Dendritic cell treated with granulocyte-macrophage colony-stimulating factor and Interleukin-4, amounts not matched to agents 40 ng/mL and 50 ng/mL, for 4 days (primary cell): ENCODE results near the gene PAK6.
A peak's percentile ranks its signal among the peaks of the same experiment; 100 is the strongest.

Source experiments
- H3K27ac Mint-ChIP-seq: one replicate; pipeline ENCODE4 v1.8.0; 2022; ENCODE audit warnings: mild to moderate bottlenecking, mixed read lengths
- H3K27me3 Mint-ChIP-seq: one replicate; pipeline ENCODE4 v1.8.0; 2022; ENCODE audit warnings: mild to moderate bottlenecking, mixed read lengths
- H3K36me3 Mint-ChIP-seq: one replicate; pipeline ENCODE4 v1.8.0; 2022; ENCODE audit warnings: low read depth, mixed read lengths
- H3K4me1 Mint-ChIP-seq: one replicate; pipeline ENCODE4 v1.8.0; 2022; ENCODE audit warnings: low read depth, mixed read lengths
- H3K4me3 Mint-ChIP-seq: one replicate; pipeline ENCODE4 v1.8.0; 2022; ENCODE audit warnings: mild to moderate bottlenecking, moderate library complexity, mixed read lengths
- H3K9me3 Mint-ChIP-seq: one replicate; pipeline ENCODE4 v1.8.0; 2022; ENCODE audit warnings: mixed read lengths
- intact Hi-C: fragments of 100-400 bp; cut with micrococcal nuclease; formaldehyde crosslinking; loops from one replicate; pipeline ENCODE4 v1.15.0; 2022

The PAK6 gene

DNA sequence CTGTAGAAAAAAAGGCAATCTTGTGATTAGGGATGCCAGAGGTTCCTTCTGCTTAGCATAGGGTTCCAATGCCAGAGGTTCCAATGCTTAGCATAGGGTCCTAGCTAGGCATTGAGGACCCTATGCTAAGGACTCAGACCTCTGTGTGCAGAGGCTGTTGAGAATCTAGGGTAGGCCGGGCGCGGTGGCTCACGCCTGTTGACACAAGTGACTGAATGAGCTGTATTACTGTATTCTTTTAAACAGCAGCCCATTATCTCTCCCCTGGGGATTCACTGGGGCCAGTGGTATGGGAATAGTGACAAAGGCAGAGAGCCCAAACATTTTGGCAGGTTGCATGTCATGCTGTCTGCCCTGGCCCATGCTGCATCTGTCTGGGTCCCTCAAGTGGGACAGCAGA, 16.2 kb downstream of the PAK6 start:
- Mint-ChIP-seq H3K36me3 (no peaks in the 10 kb centered on the region), H3K27ac (no peak overlapping the region), H3K4me1 (peaks cover 7% of the 10 kb centered on the region), H3K27me3 (peaks cover 58% of the 10 kb centered on the region), H3K9me3 (no peaks in the 10 kb centered on the region), H3K4me3 (no peak overlapping the region)
- intact Hi-C loops: no loop called here

DNA sequence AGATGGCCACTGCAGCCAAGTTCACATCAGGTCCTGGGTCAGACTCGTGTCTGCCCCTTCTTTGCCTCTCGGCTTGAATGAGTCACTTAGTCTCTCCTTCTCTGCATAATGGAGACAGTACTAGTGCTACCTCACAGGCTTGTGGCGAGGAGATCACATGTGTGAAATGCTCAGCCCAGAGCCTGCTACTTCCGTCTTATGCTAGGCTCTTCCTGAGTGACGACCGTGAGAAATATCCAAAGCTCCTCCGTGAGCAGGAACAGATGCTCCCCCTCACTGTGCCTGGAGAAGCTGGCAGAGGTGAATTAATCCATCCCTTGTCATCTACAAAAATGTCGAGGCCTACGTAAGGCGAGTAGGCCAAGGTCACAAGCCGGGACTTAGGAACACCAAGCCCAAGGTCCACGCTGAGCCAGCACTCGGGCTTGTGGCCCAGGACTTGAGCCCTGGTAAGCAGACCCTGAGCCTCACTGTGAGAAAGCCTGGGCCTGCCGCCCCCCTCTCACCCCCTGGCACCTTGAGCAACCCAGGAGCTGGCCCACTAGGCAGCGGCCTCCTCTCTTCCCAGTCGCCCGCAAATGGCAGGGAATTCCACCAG, 17.9 kb downstream of the PAK6 start:
- peaks cover 48% of the 10 kb centered on the region for H3K27me3 Mint-ChIP-seq
- no peaks in the 10 kb centered on the region for H3K9me3 Mint-ChIP-seq
- H3K36me3 Mint-ChIP-seq: no peaks in the 10 kb centered on the region
- no peak overlapping the region for H3K27ac Mint-ChIP-seq
- H3K4me1 Mint-ChIP-seq: peaks cover 7% of the 10 kb centered on the region
- intact Hi-C loops: no loop called here
- no peak overlapping the region for H3K4me3 Mint-ChIP-seq

DNA sequence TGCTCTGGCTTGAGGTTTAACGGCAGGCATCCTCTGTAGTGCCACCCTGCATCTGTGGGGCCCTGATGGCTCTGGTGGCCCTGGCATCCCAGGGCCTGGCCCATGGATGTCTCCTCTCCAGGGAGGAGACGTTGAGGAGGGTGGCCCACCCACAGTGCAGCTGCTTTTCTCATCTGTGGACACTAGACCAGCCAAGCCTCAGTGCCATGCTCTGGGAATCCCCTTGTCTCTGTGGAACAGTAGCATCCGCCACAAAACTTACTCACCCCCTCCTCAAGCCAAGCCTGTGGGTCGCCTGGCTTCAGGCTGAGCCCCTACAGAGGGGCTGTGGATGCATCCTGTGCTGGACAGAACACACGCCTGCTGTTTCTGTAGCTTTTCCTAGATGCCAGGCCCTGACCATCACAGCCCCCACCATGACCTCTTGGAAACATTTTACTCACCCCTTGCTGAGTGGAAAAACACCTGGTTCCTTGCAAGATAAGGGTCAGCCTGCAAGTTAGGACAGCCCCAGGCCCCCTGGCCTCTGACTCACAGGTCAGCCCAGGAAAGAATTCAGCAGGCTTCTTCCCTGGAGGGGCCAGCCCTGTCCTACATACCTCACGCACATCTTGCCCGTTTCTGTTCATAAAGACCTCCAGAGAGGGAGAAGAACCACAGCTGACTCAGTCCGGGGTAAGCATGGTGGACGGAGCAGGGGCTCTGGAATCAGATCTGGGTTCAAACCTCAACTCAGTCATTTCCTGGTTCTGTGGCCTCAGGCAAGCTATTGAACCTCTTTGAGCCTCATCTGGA, 19.0 kb downstream of the PAK6 start:
- H3K36me3 Mint-ChIP-seq: no peaks in the 10 kb centered on the region
- H3K4me3 Mint-ChIP-seq: no peak overlapping the region
- intact Hi-C loops: no loop called here
- no peak overlapping the region for H3K27ac Mint-ChIP-seq
- H3K4me1 Mint-ChIP-seq: peaks cover 7% of the 10 kb centered on the region
- H3K27me3 Mint-ChIP-seq: peaks cover 42% of the 10 kb centered on the region
- H3K9me3 Mint-ChIP-seq: no peaks in the 10 kb centered on the region

DNA sequence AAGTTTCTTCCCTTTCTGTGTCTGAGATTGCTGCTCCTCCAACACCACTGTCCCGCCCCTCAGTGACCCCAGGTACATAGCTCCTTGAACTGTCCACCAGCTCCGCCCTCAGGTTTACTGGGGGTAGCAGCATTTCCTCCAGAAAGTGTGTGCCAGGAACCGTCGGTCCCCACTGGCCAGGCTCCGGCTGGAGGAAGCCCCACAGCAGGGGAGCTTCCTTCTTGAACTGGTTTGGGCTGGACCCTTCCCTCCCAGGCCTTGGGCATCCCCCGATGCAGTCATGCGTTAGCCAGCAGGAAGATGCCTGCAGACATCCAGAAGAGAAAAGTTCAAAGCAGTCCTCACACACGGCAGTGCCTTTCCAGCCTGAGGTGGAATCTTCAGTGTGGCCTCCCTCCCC, 19.7 kb downstream of the PAK6 start:
- H3K4me3 Mint-ChIP-seq: no peak overlapping the region
- intact Hi-C loops: no loop called here
- H3K9me3 Mint-ChIP-seq: no peaks in the 10 kb centered on the region
- H3K4me1 Mint-ChIP-seq: peaks cover 8% of the 10 kb centered on the region
- no peaks in the 10 kb centered on the region for H3K36me3 Mint-ChIP-seq
- H3K27ac Mint-ChIP-seq: no peak overlapping the region
- peaks cover 37% of the 10 kb centered on the region for H3K27me3 Mint-ChIP-seq

DNA sequence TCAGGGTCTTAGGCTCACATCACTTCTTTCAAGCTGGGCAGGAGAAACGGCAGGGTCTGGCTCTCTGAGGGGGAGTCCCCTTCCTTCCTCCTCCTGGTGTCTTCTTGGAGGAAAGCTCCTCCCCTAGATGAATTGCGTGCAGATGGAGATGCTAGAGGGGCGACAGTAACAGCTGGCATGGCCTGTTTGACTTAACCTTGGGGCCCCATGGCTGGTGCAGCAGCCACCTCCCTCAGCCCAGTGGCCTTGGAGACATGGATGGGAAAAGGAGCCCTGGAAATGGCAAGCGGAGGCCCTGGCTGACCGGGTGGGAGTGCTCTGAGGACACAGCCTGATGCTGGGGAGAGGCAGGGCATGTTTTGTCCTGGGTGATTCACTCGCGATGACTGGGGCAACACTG, 20.2 kb downstream of the PAK6 start:
- Mint-ChIP-seq H3K9me3 (no peaks in the 10 kb centered on the region), H3K4me1 (peaks cover 8% of the 10 kb centered on the region), H3K27ac (no peak overlapping the region), H3K27me3 (peaks cover 32% of the 10 kb centered on the region), H3K4me3 (no peak overlapping the region), H3K36me3 (no peaks in the 10 kb centered on the region)
- intact Hi-C loops: no loop called here

DNA sequence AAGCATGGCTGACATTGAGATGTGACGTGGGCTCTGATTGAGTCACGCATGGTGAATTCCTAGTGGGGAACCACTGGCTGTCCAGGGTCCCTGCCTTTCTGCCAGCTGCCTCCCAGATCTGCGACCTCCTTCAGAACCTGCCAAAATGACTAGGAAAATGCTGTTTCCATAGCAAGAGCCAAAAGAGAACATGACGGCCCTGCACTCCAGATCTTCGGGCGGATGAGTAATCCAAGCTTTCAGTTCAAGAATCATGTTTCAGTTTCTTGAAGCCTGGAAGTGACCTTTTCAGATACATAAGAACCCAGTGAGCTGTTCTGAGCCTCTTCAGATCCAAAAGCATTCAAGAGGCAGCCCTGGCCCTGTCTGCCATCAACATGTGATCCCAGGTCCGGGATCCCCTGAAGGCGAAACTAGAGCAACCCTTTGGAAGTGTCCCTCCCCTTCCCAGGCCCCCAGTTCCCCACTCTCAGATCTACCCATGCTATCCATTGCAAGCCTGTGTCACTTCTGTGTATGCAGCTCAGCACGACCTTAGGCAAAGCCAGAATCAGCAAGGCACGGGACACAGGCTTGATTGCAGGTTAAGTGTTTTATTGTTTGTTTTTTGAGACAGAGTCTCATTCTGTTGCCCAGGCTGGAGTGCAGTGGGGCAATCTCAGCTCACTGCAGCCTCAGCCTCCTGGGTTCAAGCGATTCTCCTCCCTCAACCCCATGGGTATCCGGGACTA, 24.3 kb downstream of the PAK6 start:
- Mint-ChIP-seq H3K27me3 (peaks cover 20% of the 10 kb centered on the region), H3K9me3 (no peaks in the 10 kb centered on the region), H3K4me1 (peaks cover 15% of the 10 kb centered on the region), H3K27ac (no peak overlapping the region), H3K4me3 (no peak overlapping the region), H3K36me3 (no peaks in the 10 kb centered on the region)
- intact Hi-C loops: no loop called here

DNA sequence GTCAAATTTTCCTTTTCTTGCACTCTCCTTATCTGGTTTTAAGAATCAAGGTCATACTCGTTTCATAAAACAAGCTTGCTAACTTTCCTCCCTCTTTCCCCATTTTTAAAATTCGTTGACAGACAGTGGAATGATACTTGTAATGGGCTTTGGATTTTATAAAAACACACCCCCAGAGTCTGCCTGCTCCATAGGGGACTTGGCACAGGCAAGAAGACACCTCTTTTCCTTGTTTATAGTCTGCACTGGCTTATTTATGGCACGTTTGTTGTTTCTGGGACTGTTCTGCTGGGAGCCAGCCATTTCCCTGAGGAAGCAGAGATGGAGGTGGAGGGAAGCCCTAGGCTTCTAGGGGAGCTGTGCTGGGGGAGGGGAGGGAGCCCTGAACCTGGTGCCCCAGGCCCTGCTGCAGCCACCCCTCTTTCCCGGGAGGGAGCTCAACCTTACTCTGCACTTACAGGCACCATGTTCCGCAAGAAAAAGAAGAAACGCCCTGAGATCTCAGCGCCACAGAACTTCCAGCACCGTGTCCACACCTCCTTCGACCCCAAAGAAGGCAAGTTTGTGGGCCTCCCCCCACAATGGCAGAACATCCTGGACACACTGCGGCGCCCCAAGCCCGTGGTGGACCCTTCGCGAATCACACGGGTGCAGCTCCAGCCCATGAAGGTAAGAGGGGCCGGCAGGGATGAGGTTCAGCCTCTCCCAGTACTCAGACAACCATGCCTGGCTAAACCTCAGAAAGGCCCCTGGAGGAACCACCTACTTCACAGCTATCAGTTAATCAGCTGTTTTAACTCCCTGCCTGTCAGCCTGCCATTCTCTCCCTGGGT, 25.7 kb downstream of the PAK6 start:
- Mint-ChIP-seq H3K9me3 (no peaks in the 10 kb centered on the region), H3K4me1 (peaks cover 15% of the 10 kb centered on the region), H3K4me3 (no peak overlapping the region), H3K27me3 (peaks cover 13% of the 10 kb centered on the region), H3K27ac (no peak overlapping the region), H3K36me3 (no peaks in the 10 kb centered on the region)
- intact Hi-C loops: no loop called here

DNA sequence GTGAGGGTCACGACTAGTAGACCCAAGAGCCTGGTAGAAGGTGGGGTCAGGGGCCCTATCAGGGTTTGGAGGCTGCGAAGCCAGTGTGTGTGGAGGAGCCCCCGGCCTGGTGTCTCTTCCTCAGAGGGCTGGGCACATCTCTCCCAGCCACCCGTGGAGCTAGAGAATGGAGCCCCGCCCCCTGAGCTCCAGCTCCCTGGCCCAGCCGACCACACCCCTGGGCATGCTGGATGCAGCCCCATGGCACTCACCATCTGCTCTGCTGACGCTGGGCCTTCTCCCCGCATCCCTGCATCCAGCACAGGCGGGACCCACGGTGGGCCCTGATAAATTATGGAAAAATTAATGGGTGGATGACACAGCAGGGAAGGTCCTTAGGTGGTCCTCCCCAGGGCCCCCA, 26.5 kb downstream of the PAK6 start:
- peaks cover 15% of the 10 kb centered on the region for H3K4me1 Mint-ChIP-seq
- no peaks in the 10 kb centered on the region for H3K36me3 Mint-ChIP-seq
- no peak overlapping the region for H3K27ac Mint-ChIP-seq
- H3K9me3 Mint-ChIP-seq: no peaks in the 10 kb centered on the region
- intact Hi-C loops: no loop called here
- no peak overlapping the region for H3K4me3 Mint-ChIP-seq
- H3K27me3 Mint-ChIP-seq: peaks cover 13% of the 10 kb centered on the region

DNA sequence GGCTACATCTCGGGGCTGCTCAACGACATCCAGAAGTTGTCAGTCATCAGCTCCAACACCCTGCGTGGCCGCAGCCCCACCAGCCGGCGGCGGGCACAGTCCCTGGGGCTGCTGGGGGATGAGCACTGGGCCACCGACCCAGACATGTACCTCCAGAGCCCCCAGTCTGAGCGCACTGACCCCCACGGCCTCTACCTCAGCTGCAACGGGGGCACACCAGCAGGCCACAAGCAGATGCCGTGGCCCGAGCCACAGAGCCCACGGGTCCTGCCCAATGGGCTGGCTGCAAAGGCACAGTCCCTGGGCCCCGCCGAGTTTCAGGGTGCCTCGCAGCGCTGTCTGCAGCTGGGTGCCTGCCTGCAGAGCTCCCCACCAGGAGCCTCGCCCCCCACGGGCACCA, 27.0 kb downstream of the PAK6 start:
- Mint-ChIP-seq H3K4me1 (peaks cover 15% of the 10 kb centered on the region), H3K4me3 (no peak overlapping the region), H3K36me3 (no peaks in the 10 kb centered on the region), H3K9me3 (no peaks in the 10 kb centered on the region), H3K27me3 (peaks cover 13% of the 10 kb centered on the region), H3K27ac (no peak overlapping the region)
- intact Hi-C loops: no loop called here

DNA sequence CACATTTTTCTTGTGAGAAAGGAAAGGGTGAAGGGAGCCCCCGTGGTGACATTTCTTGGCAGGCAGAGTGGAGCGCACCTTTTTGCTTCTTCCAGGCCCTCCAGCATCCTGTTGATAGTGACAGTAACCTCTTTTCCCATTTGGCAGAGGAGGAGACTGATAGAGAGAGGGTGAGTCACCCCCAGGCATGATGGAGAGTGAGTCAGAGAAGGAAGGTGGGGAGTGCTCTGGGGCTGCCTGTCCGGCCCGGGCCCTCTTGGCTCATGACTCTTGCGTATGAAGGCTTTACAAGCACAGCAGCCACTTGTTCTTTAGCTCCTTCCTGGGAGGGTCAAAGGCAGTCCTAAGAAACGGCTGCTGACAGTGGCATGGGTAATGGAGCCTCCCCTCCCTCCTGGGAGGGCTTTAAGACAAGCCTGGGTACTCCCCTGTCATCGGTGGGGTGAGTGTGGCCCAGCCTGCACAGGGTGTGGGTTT, 28.0 kb downstream of the PAK6 start:
- Mint-ChIP-seq H3K27ac (peak overlapping the region; percentile 15), H3K9me3 (no peaks in the 10 kb centered on the region), H3K27me3 (peaks cover 11% of the 10 kb centered on the region), H3K36me3 (no peaks in the 10 kb centered on the region), H3K4me1 (peaks cover 15% of the 10 kb centered on the region), H3K4me3 (no peak overlapping the region)
- intact Hi-C loops: no loop called here

DNA sequence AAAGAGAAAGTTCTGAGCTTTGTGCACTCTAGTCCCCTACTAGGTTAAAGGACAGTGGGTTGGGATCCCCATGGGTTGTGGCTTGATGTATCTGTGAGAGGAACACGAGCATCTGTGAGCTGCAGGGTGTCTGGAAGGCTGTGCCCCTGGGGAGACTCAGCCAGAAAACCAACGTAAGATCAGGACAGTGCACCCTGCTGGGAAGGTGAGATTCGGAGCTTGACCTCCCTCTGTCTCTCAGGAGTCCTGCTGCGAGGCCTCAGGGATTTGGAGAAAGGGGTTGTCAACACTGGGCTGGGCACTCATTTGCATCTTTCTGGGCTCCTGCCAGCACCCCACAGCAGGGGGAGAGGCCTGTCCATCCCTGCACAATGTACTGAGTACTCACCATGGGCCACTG, 28.8 kb downstream of the PAK6 start:
- Mint-ChIP-seq H3K27me3 (peaks cover 8% of the 10 kb centered on the region), H3K9me3 (no peaks in the 10 kb centered on the region), H3K4me3 (no peak overlapping the region), H3K4me1 (peaks cover 15% of the 10 kb centered on the region), H3K27ac (no peak overlapping the region), H3K36me3 (no peaks in the 10 kb centered on the region)
- intact Hi-C loops: no loop called here

DNA sequence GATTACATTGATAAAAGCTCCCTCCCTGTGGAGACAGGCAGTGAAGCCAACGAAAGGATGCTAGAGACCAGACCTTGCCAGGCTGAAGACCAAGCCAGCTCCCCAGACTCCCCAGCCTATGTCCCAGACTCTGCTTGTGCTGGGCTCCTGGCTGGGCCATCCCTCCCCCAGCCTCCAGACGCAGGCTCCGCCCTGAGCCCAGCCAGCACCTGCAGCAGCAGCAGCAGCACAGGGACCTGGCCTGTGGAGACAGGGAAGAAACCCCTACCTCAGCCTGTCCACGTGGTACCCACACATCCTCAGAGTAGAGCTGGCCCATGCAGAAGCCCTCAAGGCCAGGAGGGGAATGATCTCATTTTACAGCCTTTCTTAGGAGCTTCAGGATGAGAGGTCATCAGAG, 30.7 kb downstream of the PAK6 start:
- H3K4me1 Mint-ChIP-seq: peaks cover 11% of the 10 kb centered on the region
- no peak overlapping the region for H3K4me3 Mint-ChIP-seq
- peaks cover 6% of the 10 kb centered on the region for H3K27me3 Mint-ChIP-seq
- H3K27ac Mint-ChIP-seq: peak overlapping the region; percentile 0
- no peaks in the 10 kb centered on the region for H3K36me3 Mint-ChIP-seq
- no peaks in the 10 kb centered on the region for H3K9me3 Mint-ChIP-seq
- intact Hi-C loops: no loop called here

DNA sequence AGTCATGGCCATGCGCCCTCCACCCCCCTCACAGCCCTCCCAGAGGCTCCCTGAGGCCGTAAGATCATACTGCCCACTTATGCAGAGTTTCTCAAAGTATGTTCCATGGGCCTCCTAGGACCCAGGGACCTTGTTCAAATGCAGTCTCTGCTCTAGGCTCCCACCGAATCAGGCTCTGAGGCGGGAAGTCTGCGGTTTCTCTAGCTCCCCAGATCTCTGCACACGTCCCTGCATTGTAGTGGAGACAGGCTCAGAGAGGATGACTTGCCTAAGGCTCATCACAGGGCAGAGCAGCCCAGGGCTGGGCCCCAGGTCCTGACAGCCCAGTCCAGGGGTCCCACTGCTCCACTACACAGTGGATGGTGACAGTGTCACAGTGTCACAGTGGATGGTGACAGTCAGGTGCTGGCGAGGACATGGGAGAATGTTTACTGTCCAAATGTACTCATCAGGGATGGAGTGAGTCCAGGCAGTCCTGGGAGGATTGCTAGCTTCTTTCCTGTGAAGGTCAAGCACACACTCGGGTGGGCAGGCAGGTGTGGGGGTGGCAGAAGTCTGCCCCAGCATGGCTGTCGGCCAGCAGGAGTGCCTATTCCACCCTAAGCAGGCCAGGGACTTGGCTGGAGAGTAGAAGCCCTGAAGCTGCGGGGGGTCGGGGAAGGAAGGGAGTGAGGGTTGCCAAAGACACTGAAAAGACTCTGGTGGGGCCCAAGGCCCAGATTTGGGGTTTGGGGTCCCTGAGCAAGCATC, 31.6 kb downstream of the PAK6 start:
- Mint-ChIP-seq H3K9me3 (no peaks in the 10 kb centered on the region), H3K36me3 (no peaks in the 10 kb centered on the region), H3K27ac (peak overlapping the region; percentile 0), H3K4me3 (no peak overlapping the region), H3K27me3 (peaks cover 2% of the 10 kb centered on the region), H3K4me1 (peaks cover 16% of the 10 kb centered on the region)
- intact Hi-C loops: no loop called here
